ENCODE data around the gene IGF2R.
"Not testable (repeated sequence)": the region's sequence is repeated elsewhere in the genome, so short reads cannot be mapped to it uniquely, and the experiment has no call there.

Gene IGF2R

GRCh38 chr6:159998538-159998937 lies 29.7 kb downstream of the IGF2R start:
- no peak for ATAC-seq (ENCODE audit: insufficient read depth, low read depth)
- Histone ChIP-seq H3K4me2 (ENCODE audit: insufficient read depth, low read length) (peak overlapping the region; percentile 23), H3K4me1 (ENCODE audit: insufficient read depth, low read length) (peaks cover 70% of the 10 kb centered on the region)

DNA sequence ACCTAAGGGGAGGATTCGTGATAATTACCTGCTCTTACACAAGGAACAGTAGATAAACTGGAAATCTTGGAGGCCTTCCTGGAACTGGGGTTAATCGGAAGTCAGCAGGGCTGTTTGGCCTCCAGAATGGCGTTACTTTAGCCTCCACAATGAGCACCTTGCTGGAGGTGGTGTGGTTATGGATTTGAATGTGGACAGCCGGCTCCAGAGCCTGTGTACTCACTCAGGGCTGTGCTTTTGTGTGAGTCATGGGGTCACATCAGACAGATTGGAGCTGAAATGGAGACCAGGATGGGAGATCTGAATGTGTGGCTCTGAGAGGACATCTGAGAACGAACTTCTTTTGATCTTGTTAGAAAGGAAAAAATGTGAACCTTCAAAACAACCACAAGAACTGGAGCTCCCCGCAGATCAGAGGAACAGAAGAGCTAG lies 30.4 kb downstream of the IGF2R start:
- peaks cover 63% of the 10 kb centered on the region for H3K4me1 ChIP-seq (ENCODE audit: insufficient read depth, low read length)
- peaks cover 57% of the 10 kb centered on the region for H4K20me1 ChIP-seq (ENCODE audit: insufficient read depth, low read length)
- 0 out of 4 replicates have a peak overlapping the region, but pooled peaks of 1 of the 2 experiments have one; percentile 0 for H3K4me3 ChIP-seq (ENCODE audit: low read depth in 1 of 2, low read length in 2 of 2)
- H3K4me2 ChIP-seq (ENCODE audit: insufficient read depth, low read length) = peak overlapping the region; percentile 23
- peak overlapping the region; percentile 68 for H3K27ac ChIP-seq (ENCODE audit: low read length)
- H3K79me2 ChIP-seq (ENCODE audit: insufficient read depth, low read length) = peaks cover 100% of the 10 kb centered on the region
- H3K9ac ChIP-seq (ENCODE audit: low read depth, low read length) = peak overlapping the region; percentile 7; the same call in 1 of the 2 replicates
- peaks cover 51% of the 10 kb centered on the region for H3K36me3 ChIP-seq (ENCODE audit: insufficient read depth, low read length)
- no peaks in the 10 kb centered on the region for H3K9me3 ChIP-seq (ENCODE audit: insufficient read depth, low read length, severe bottlenecking)
- no peak overlapping the region for H2AFZ ChIP-seq (ENCODE audit: low read depth, low read length)
- ATAC-seq (ENCODE audit: insufficient read depth, low read depth) (peak; percentile 84), DNase-seq (peak; percentile 70)
- no peaks in the 10 kb centered on the region for H3K27me3 ChIP-seq (ENCODE audit: insufficient read depth, low read length, poor library complexity)
- TF ChIP-seq CTCF (IDR thresholded peaks at IDR 0.05; ENCODE audit: borderline replicate concordance, extremely low read depth, low read length, poor library complexity, severe bottlenecking) (no peak), EZH2 (IDR thresholded peaks at IDR 0.05; ENCODE audit: borderline replicate concordance, low read depth, low read length, severe bottlenecking) (no peak)

More at GRCh38 chr6:159998538-159998937, 29.7 kb downstream of the IGF2R start:
- Histone ChIP-seq H3K27ac (ENCODE audit: low read length) (peak overlapping the region; percentile 68), H3K9ac (ENCODE audit: low read depth, low read length) (no peak overlapping the region), H3K27me3 (ENCODE audit: insufficient read depth, low read length, poor library complexity) (no peaks in the 10 kb centered on the region), H3K4me3 (ENCODE audit: low read depth in 1 of 2, low read length in 2 of 2) (no peak overlapping the region), H3K79me2 (ENCODE audit: insufficient read depth, low read length) (peaks cover 100% of the 10 kb centered on the region), H4K20me1 (ENCODE audit: insufficient read depth, low read length) (peaks cover 50% of the 10 kb centered on the region), H3K36me3 (ENCODE audit: insufficient read depth, low read length) (peaks cover 52% of the 10 kb centered on the region), H3K9me3 (ENCODE audit: insufficient read depth, low read length, severe bottlenecking) (no peaks in the 10 kb centered on the region), H2AFZ (ENCODE audit: low read depth, low read length) (no peak overlapping the region)
- DNase-seq = no peak
- TF ChIP-seq CTCF (IDR thresholded peaks at IDR 0.05; ENCODE audit: borderline replicate concordance, extremely low read depth, low read length, poor library complexity, severe bottlenecking) (no peak), EZH2 (IDR thresholded peaks at IDR 0.05; ENCODE audit: borderline replicate concordance, low read depth, low read length, severe bottlenecking) (no peak)

- Histone ChIP-seq H3K4me3 (ENCODE audit: low read depth in 1 of 2, low read length in 2 of 2) (no peak overlapping the region), H3K27me3 (ENCODE audit: insufficient read depth, low read length, poor library complexity) (no peaks in the 10 kb centered on the region), H3K27ac (ENCODE audit: low read length) (peak overlapping the region; percentile 68), H2AFZ (ENCODE audit: low read depth, low read length) (no peak overlapping the region), H3K4me1 (ENCODE audit: insufficient read depth, low read length) (peaks cover 53% of the 10 kb centered on the region), H3K36me3 (ENCODE audit: insufficient read depth, low read length) (peaks cover 54% of the 10 kb centered on the region), H3K9me3 (ENCODE audit: insufficient read depth, low read length, severe bottlenecking) (no peaks in the 10 kb centered on the region), H3K79me2 (ENCODE audit: insufficient read depth, low read length) (peaks cover 100% of the 10 kb centered on the region), H3K4me2 (ENCODE audit: insufficient read depth, low read length) (peak overlapping the region; percentile 23; the same call in 1 of the 2 replicates), H3K9ac (ENCODE audit: low read depth, low read length) (0 out of 2 replicates have a peak overlapping the region, but pooled peaks have one; percentile 10), H4K20me1 (ENCODE audit: insufficient read depth, low read length) (peaks cover 63% of the 10 kb centered on the region)
- no peak for TF ChIP-seq EZH2 (IDR thresholded peaks at IDR 0.05; ENCODE audit: borderline replicate concordance, low read depth, low read length, severe bottlenecking)
- no peak for TF ChIP-seq CTCF (IDR thresholded peaks at IDR 0.05; ENCODE audit: borderline replicate concordance, extremely low read depth, low read length, poor library complexity, severe bottlenecking)
- no peak for ATAC-seq (ENCODE audit: insufficient read depth, low read depth)
- DNase-seq = no peak
Measured at GRCh38 chr6:160000280-160000704, 31.4 kb downstream of the IGF2R start.

GRCh38 chr6:160000893-160001427 lies 32.1 kb downstream of the IGF2R start:
- not testable (repeated sequence) for H3K4me2 ChIP-seq (ENCODE audit: insufficient read depth, low read length); H3K27me3 ChIP-seq (ENCODE audit: insufficient read depth, low read length, poor library complexity); H3K9ac ChIP-seq (ENCODE audit: low read depth, low read length); DNase-seq; H3K9me3 ChIP-seq (ENCODE audit: insufficient read depth, low read length, severe bottlenecking); H3K4me3 ChIP-seq (ENCODE audit: low read depth in 1 of 2, low read length in 2 of 2); H2AFZ ChIP-seq (ENCODE audit: low read depth, low read length); ATAC-seq (ENCODE audit: insufficient read depth, low read depth)
- Histone ChIP-seq H3K27ac (ENCODE audit: low read length) (peak overlapping the region; percentile 17; the same call in 1 of the 2 replicates), H3K36me3 (ENCODE audit: insufficient read depth, low read length) (peaks cover 54% of the 10 kb centered on the region), H4K20me1 (ENCODE audit: insufficient read depth, low read length) (peaks cover 66% of the 10 kb centered on the region), H3K79me2 (ENCODE audit: insufficient read depth, low read length) (peaks cover 100% of the 10 kb centered on the region), H3K4me1 (ENCODE audit: insufficient read depth, low read length) (peaks cover 46% of the 10 kb centered on the region)
